DOHH2 (cell line): ENCODE data around the gene KLF9.

ENCODE experiments used
- H3F3A ChIP-seq: fragments of 200-600 bp; sonication (generic), shearing (Covaris generic); 2 replicates; pipeline ENCODE4 v1.6.0; 2016; ENCODE audit warnings: antibody characterized with exemption, mild to moderate bottlenecking; ENCODE audit not compliant: control insufficient read depth, insufficient read depth
- H3K27ac ChIP-seq: fragments of 200-600 bp; sonication (generic); 2 replicates; pipeline ENCODE4 v1.5.1; 2014; ENCODE audit warnings: low read depth, mild to moderate bottlenecking, low read length, moderate library complexity
- H3K27me3 ChIP-seq: fragments of 200-600 bp; sonication (generic); 2 replicates; pipeline ENCODE4 v1.6.1; 2014; ENCODE audit warnings: mild to moderate bottlenecking, low read length, mixed read lengths; ENCODE audit not compliant: control insufficient read depth
- H3K36me3 ChIP-seq: fragments of 200-600 bp; sonication (generic); 2 replicates; pipeline ENCODE4 v1.6.1; 2014; ENCODE audit warnings: mild to moderate bottlenecking, low read length, moderate library complexity, mixed read lengths; ENCODE audit not compliant: control insufficient read depth
- H3K4me1 ChIP-seq: fragments of 200-600 bp; sonication (generic); 2 replicates; pipeline ENCODE4 v1.6.1; 2014; ENCODE audit warnings: mild to moderate bottlenecking, low read length, mixed read lengths; ENCODE audit not compliant: control insufficient read depth
- H3K4me2 ChIP-seq: fragments of 200-600 bp; sonication (generic); 2 replicates; pipeline ENCODE4 v1.6.0; 2014; ENCODE audit warnings: mild to moderate bottlenecking, low read length, moderate library complexity
- H3K4me3 ChIP-seq: fragments of 200-600 bp; sonication (generic); 2 replicates; pipeline ENCODE4 v1.5.1; 2014; ENCODE audit warnings: mild to moderate bottlenecking, low read length, mixed read lengths
- H3K79me2 ChIP-seq: fragments of 200-600 bp; sonication (generic); 2 replicates; pipeline ENCODE4 v1.6.1; 2014; ENCODE audit warnings: mild to moderate bottlenecking, low read length, mixed read lengths; ENCODE audit not compliant: control insufficient read depth
- H3K9me2 ChIP-seq: fragments of 200-600 bp; sonication (generic); replicated peaks from 2 replicates; pipeline ENCODE4 v1.6.1; 2014; ENCODE audit warnings: mild to moderate bottlenecking, low read length, mixed read lengths; ENCODE audit not compliant: control insufficient read depth
- H3K9me3 ChIP-seq: fragments of 200-600 bp; sonication (generic); 2 replicates; pipeline ENCODE4 v1.6.1; 2014; ENCODE audit warnings: antibody characterized with exemption, low read length, mixed read lengths; ENCODE audit not compliant: control insufficient read depth, insufficient read depth
- H4K20me1 ChIP-seq: fragments of 200-600 bp; sonication (generic); 2 replicates; pipeline ENCODE4 v1.6.0; 2014; ENCODE audit warnings: low read depth, mild to moderate bottlenecking, antibody characterized with exemption, low read length, moderate library complexity; ENCODE audit not compliant: control insufficient read depth, insufficient read depth
- EZH2phosphoT487 ChIP-seq: fragments of 200-600 bp; sonication (generic); IDR thresholded peaks from 2 replicates; pipeline ENCODE4 v1.6.1; 2017; ENCODE audit warnings: borderline replicate concordance, mild to moderate bottlenecking, antibody characterized with exemption, low read length, moderate library complexity, mixed read lengths
- TF ChIP-seq, protein P1 (sequence below): fragments of 200-600 bp; sonication (generic); IDR thresholded peaks from one replicate; pipeline ENCODE4 v1.5.1; 2014; ENCODE audit warnings: antibody characterized with exemption, mild to moderate bottlenecking, low read depth, low read length; ENCODE audit not compliant: poor library complexity, severe bottlenecking

The KLF9 gene

DNA sequence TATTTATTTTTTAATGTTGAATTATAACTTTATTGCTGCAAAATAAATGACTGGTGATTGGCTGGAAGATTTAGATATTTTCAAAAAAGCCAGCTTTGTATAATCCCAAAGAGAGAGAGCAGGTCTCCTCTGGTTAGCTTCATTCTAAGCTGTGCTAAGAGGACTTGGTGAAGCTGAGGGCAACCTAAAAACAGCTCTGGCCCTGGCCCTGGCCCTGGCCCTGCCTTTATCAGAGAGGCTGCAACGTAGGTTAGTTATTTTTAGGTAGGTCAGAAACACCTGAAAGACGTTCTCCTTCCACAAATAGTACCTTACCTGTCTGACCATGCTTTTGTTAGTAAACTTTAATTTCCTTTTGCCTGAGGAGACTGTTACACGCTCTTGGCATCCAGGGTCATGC is 58.7 kb downstream of the KLF9 start:
- Histone ChIP-seq H3K9me2 (no peaks in the 10 kb centered on the region), H3K79me2 (no peaks in the 10 kb centered on the region), H3K4me3 (no peak overlapping the region), H3K4me2 (no peak overlapping the region), H4K20me1 (no peaks in the 10 kb centered on the region), H3K4me1 (no peaks in the 10 kb centered on the region), H3F3A (0 out of 2 replicates have a peak, but pooled peaks cover 3% of the 10 kb centered on the region), H3K27ac (no peak overlapping the region), H3K36me3 (peaks cover 23% of the 10 kb centered on the region), H3K27me3 (no peaks in the 10 kb centered on the region), H3K9me3 (no peaks in the 10 kb centered on the region)
- TF ChIP-seq, protein P1, sequence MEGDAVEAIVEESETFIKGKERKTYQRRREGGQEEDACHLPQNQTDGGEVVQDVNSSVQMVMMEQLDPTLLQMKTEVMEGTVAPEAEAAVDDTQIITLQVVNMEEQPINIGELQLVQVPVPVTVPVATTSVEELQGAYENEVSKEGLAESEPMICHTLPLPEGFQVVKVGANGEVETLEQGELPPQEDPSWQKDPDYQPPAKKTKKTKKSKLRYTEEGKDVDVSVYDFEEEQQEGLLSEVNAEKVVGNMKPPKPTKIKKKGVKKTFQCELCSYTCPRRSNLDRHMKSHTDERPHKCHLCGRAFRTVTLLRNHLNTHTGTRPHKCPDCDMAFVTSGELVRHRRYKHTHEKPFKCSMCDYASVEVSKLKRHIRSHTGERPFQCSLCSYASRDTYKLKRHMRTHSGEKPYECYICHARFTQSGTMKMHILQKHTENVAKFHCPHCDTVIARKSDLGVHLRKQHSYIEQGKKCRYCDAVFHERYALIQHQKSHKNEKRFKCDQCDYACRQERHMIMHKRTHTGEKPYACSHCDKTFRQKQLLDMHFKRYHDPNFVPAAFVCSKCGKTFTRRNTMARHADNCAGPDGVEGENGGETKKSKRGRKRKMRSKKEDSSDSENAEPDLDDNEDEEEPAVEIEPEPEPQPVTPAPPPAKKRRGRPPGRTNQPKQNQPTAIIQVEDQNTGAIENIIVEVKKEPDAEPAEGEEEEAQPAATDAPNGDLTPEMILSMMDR = no peak
- TF ChIP-seq EZH2phosphoT487 = no peak

DNA sequence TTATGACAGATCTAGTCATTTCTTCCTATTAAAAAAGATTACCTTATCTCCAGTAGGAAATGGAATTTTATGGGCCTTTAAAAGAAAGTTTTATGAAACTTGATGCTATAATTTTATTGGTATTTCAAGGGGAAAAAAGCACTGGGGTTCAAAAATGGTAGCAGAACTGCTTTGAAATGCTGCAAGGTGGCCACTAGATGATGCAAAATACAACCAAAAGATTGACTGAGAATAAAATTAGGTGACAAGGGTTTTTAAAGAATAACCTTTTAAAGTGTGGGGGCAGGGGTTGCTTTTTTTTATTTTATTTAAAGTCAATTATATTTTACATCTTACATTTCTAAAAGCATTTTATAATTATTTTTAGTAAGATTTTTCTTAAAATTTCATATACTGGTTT is 61.7 kb downstream of the KLF9 start:
- Histone ChIP-seq H3K4me1 (no peaks in the 10 kb centered on the region), H3K79me2 (no peaks in the 10 kb centered on the region), H3F3A (0 out of 2 replicates have a peak, but pooled peaks cover 3% of the 10 kb centered on the region), H3K27ac (no peak overlapping the region), H3K36me3 (peaks cover 48% of the 10 kb centered on the region), H3K9me3 (no peaks in the 10 kb centered on the region), H3K27me3 (no peaks in the 10 kb centered on the region), H3K4me3 (no peak overlapping the region), H4K20me1 (no peaks in the 10 kb centered on the region), H3K9me2 (no peaks in the 10 kb centered on the region), H3K4me2 (no peak overlapping the region)
- TF ChIP-seq, protein P1 = no peak
- TF ChIP-seq EZH2phosphoT487 = no peak

GRCh38 chr9:70352356-70352755 is 62.1 kb downstream of the KLF9 start:
- Histone ChIP-seq H3K27ac (no peak overlapping the region), H3K36me3 (peaks cover 52% of the 10 kb centered on the region), H3K4me2 (no peak overlapping the region), H3K27me3 (no peaks in the 10 kb centered on the region), H3K79me2 (no peaks in the 10 kb centered on the region), H3F3A (0 out of 2 replicates have a peak, but pooled peaks cover 3% of the 10 kb centered on the region), H3K4me3 (no peak overlapping the region), H4K20me1 (no peaks in the 10 kb centered on the region), H3K4me1 (no peaks in the 10 kb centered on the region), H3K9me2 (no peaks in the 10 kb centered on the region), H3K9me3 (no peaks in the 10 kb centered on the region)
- TF ChIP-seq EZH2phosphoT487 = no peak
- TF ChIP-seq, protein P1 = no peak

GRCh38 chr9:70347046-70347445 is 67.4 kb downstream of the KLF9 start:
- Histone ChIP-seq H3K9me2 (no peaks in the 10 kb centered on the region), H3K9me3 (no peaks in the 10 kb centered on the region), H3K36me3 (peaks cover 65% of the 10 kb centered on the region), H4K20me1 (no peaks in the 10 kb centered on the region), H3K27me3 (no peaks in the 10 kb centered on the region), H3F3A (no peaks in the 10 kb centered on the region), H3K4me1 (no peaks in the 10 kb centered on the region), H3K4me3 (no peak overlapping the region), H3K4me2 (no peak overlapping the region), H3K79me2 (no peaks in the 10 kb centered on the region), H3K27ac (no peak overlapping the region)
- TF ChIP-seq, protein P1 = no peak
- TF ChIP-seq EZH2phosphoT487 = no peak
